ENCODE measurements around the gene TMEM52B. TPM values are rescaled to one million over a fixed set of nuclear protein-coding genes. Genes with fewer than 3 reads are reported as not detected.

The TMEM52B gene
- total RNA-seq, 4 donors from 2014 or later: 0.17 to 1.6 TPM; not detected in 2

DNA sequence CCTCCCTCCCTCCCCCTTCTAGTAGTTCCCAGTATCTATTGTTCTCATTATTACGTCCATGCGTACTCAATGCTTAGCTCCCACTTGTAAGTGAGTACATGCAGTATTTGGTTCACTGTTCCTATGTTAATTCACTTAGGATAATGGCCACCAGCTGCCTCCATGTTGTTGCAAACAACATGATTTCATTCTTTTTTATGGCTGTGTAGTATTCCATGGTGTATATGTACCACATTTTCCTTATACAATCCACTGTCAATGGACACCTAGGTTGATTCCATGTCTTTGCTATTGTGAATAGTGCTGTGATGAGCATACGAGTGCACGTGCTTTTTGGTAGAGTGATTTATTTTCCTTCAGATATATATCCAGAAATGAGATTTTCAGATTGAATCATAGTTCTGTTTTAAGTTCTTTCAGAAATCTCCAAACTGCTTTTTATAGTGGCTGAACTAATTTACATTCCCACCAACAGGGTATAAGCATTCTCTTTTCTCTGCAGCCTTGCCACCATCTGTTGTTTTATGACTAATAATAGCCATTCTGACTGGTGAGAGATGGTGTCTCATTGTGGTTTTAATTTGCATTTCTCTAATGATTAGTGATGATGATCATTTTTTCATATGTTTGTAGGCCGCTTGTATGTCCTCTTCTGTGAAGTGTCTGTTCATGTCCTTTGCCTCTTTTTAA is 31.0 kb upstream of the TMEM52B start:
- WGBS: 93% methylated on average over 5 of the region's 5 CpGs
- intact Hi-C loops (cut with DNase I): no loop called here

DNA sequence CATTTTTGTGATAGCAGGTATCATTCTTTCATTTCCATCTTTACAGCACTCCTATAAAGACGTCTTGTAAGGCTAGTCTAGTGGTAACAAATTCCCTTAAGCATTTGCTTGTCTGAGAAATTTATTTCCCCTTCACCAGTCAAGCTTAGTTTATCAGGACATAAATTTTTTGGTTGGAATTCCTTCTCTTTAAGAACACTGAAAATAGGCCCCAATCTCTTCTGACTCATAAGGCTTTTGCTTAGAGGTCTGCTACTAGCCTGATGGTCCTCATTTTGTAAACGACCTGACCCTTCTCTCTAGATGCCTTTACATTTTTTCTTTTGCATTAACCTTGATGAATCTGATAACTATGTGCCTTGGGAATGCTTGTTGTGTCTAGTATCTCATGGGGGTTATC is 27.2 kb upstream of the TMEM52B start:
- no peaks in the 10 kb centered on the region for H3K27me3 ChIP-seq
- H3K36me3 ChIP-seq: no peaks in the 10 kb centered on the region
- no peak for TF ChIP-seq POLR2AphosphoS5 (IDR thresholded peaks at IDR 0.05)
- TF ChIP-seq EP300 (IDR thresholded peaks at IDR 0.05): no peak
- TF ChIP-seq, protein P1, sequence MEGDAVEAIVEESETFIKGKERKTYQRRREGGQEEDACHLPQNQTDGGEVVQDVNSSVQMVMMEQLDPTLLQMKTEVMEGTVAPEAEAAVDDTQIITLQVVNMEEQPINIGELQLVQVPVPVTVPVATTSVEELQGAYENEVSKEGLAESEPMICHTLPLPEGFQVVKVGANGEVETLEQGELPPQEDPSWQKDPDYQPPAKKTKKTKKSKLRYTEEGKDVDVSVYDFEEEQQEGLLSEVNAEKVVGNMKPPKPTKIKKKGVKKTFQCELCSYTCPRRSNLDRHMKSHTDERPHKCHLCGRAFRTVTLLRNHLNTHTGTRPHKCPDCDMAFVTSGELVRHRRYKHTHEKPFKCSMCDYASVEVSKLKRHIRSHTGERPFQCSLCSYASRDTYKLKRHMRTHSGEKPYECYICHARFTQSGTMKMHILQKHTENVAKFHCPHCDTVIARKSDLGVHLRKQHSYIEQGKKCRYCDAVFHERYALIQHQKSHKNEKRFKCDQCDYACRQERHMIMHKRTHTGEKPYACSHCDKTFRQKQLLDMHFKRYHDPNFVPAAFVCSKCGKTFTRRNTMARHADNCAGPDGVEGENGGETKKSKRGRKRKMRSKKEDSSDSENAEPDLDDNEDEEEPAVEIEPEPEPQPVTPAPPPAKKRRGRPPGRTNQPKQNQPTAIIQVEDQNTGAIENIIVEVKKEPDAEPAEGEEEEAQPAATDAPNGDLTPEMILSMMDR (IDR thresholded peaks at IDR 0.05): no peak
- no peak for TF ChIP-seq POLR2A (IDR thresholded peaks at IDR 0.05; ENCODE audit: low read depth)
- peaks cover 8 to 14% (median 13%) of the 10 kb centered on the region in 4 donors for H3K4me1 ChIP-seq
- WGBS: 86% methylated on average over 2 of the region's 2 CpGs
- H3K4me3 ChIP-seq: no peak overlapping the region
- no peak for DNase-seq (ENCODE audit: extremely low spot score)
- intact Hi-C loops (cut with DNase I): loop anchor here (2.0 to 10.0 kb wide), 2 partner anchors 39 to 63 kb away; partner anchors contain the start of gene GABARAPL1
- no peak overlapping the region for H3K27ac ChIP-seq (replicated peaks in 1 of 4)
- H3K9me3 ChIP-seq: no peaks in the 10 kb centered on the region

More for the DNA sequence above, 31.0 kb upstream of the TMEM52B start:
- Histone ChIP-seq H3K27ac (replicated peaks in 1 of 4) (no peak overlapping the region), H3K4me3 (no peak overlapping the region), H3K4me1 (peaks cover 2 to 10% (median 5%) of the 10 kb centered on the region in 4 donors), H3K36me3 (no peaks in the 10 kb centered on the region), H3K27me3 (no peaks in the 10 kb centered on the region), H3K9me3 (no peaks in the 10 kb centered on the region)
- TF ChIP-seq, protein P1 (IDR thresholded peaks at IDR 0.05): no peak
- TF ChIP-seq POLR2A (IDR thresholded peaks at IDR 0.05; ENCODE audit: low read depth): no peak
- TF ChIP-seq EP300 (IDR thresholded peaks at IDR 0.05): no peak
- no peak for TF ChIP-seq POLR2AphosphoS5 (IDR thresholded peaks at IDR 0.05)
- no peak for DNase-seq (ENCODE audit: extremely low spot score)

DNA sequence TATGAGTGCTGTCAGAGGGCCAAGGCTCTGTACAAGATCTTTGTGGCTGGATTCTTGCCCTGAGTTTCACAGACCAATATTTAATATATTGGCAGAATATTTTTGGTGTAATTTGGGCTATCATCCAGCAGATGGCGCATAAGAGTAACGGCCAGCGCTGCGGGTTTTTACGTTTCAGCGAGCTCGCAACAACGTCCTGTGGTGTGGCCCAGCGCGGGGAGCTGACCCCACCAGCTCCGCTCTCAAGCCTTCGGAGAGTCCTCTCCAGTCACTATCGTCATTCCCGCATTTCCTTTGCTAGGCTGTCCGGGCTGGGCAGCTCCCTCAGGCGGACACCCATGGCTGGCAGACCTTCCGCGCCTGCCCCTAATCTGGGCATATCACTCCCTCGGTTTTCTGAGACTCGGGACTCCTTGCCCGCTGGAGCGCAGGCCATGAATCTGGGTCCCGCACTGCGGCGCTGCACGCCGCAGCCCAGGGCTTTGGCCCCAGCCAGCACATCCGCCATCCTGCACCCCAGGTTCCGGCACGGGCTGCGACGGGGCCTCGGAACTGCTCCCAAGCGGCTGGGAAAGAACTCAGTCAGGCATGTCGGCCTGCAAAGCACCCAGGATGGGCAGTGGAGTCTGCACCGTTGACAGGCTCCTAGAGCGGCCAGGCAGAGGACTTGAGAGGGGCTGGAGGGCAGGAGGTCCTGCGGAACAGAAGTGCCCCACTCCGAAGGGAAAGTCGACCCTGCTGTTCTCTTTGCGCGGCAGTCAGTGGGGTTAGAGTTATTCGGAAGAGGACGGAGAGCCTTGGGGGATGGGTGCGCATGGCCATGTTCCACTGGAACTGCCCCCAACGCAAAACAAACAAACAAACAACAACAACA is 25.3 kb upstream of the TMEM52B start:
- TF ChIP-seq POLR2AphosphoS5 (IDR thresholded peaks at IDR 0.05) (peak; percentile 60 to 63), EP300 (IDR thresholded peaks at IDR 0.05) (no peak), POLR2A (IDR thresholded peaks at IDR 0.05; ENCODE audit: low read depth) (no peak)
- TF ChIP-seq, protein P1 (IDR thresholded peaks at IDR 0.05): peak; percentile 81 to 84 (median 84)
- peak; percentile 92 for DNase-seq (ENCODE audit: extremely low spot score)
- Histone ChIP-seq H3K36me3 (no peaks in the 10 kb centered on the region), H3K9me3 (no peaks in the 10 kb centered on the region), H3K27me3 (no peaks in the 10 kb centered on the region), H3K27ac (replicated peaks in 1 of 4) (peak overlapping the region; percentile 75 to 85 (median 81)), H3K4me3 (peak overlapping the region; percentile 55 to 65 (median 59)), H3K4me1 (peaks cover 8 to 14% (median 13%) of the 10 kb centered on the region in 4 donors)
- intact Hi-C loops (cut with DNase I): loop anchor here (2.0 to 10.0 kb wide), 2 partner anchors 37 to 61 kb away; partner anchors contain the start of gene GABARAPL1
- 8% methylated on average over 23 of the region's 46 CpGs for WGBS

GRCh38 chr12:10154145-10154496 is 24.7 kb upstream of the TMEM52B start:
- no peaks in the 10 kb centered on the region for H3K27me3 ChIP-seq
- intact Hi-C loops (cut with DNase I): loop anchor here (10.0 kb wide), 1 partner anchor 61 kb away; the partner anchor contains the start of gene GABARAPL1
- WGBS: 68% methylated on average over 6 of the region's 6 CpGs
- TF ChIP-seq, protein P1 (IDR thresholded peaks at IDR 0.05): no peak
- TF ChIP-seq POLR2A (IDR thresholded peaks at IDR 0.05; ENCODE audit: low read depth) (no peak), EP300 (IDR thresholded peaks at IDR 0.05) (no peak), POLR2AphosphoS5 (IDR thresholded peaks at IDR 0.05) (no peak)
- peaks cover 8 to 14% (median 13%) of the 10 kb centered on the region in 4 donors for H3K4me1 ChIP-seq
- no peak for DNase-seq (ENCODE audit: extremely low spot score)
- peak overlapping the region; percentile 75 to 85 (median 81) for H3K27ac ChIP-seq (replicated peaks in 1 of 4)
- H3K4me3 ChIP-seq: peak overlapping the region; percentile 55 to 65 (median 59)
- no peaks in the 10 kb centered on the region for H3K9me3 ChIP-seq
- no peaks in the 10 kb centered on the region for H3K36me3 ChIP-seq

Measured in esophagus muscularis mucosa (tissue), 4 donors.